Ishikawa (cell line): ENCODE data around the gene CEP57.

Experiments used
- CEBPB ChIP-seq: IDR thresholded peaks from 2 replicates; pipeline ENCODE4 v1.6.1; 2012
- CREB1 ChIP-seq: IDR thresholded peaks from 2 replicates; pipeline ENCODE4 v1.6.1; 2012; ENCODE audit warnings: low read depth
- EGR1 ChIP-seq: IDR thresholded peaks from 2 replicates; pipeline ENCODE4 v1.6.1; 2012
- EP300 ChIP-seq: IDR thresholded peaks from 2 replicates; pipeline ENCODE4 v1.6.1; 2012; ENCODE audit warnings: borderline replicate concordance
- FOXM1 ChIP-seq: IDR thresholded peaks from 2 replicates; pipeline ENCODE4 v1.6.1; 2012; ENCODE audit warnings: low read depth, borderline replicate concordance
- NFIC ChIP-seq: IDR thresholded peaks from 2 replicates; pipeline ENCODE4 v1.6.1; 2012
- RAD21 ChIP-seq: IDR thresholded peaks from 2 replicates; pipeline ENCODE4 v1.6.1; 2012; ENCODE audit warnings: low read depth
- TAF1 ChIP-seq: IDR thresholded peaks from 2 replicates; pipeline ENCODE4 v1.6.1; 2012; ENCODE audit warnings: low read depth, mild to moderate bottlenecking
- TCF12 ChIP-seq: IDR thresholded peaks from 2 replicates; pipeline ENCODE4 v1.6.1; 2012; ENCODE audit warnings: low read depth
- TEAD4 ChIP-seq: IDR thresholded peaks from 2 replicates; pipeline ENCODE4 v1.6.1; 2012
- YY1 ChIP-seq: IDR thresholded peaks from 2 replicates; pipeline ENCODE4 v1.6.1; 2012; ENCODE audit warnings: low read depth
- ZBTB7A ChIP-seq: IDR thresholded peaks from 2 replicates; pipeline ENCODE4 v1.6.1; 2012; ENCODE audit warnings: low read depth
- TF ChIP-seq, protein P1 (sequence below): IDR thresholded peaks from 2 replicates; pipeline ENCODE4 v1.6.1; 2012
- TF ChIP-seq, protein P2 (sequence below): IDR thresholded peaks from 2 replicates; pipeline ENCODE4 v1.6.1; 2012; ENCODE audit warnings: low read depth, mild to moderate bottlenecking
- TF ChIP-seq, protein P3 (sequence below): IDR thresholded peaks from 2 replicates; pipeline ENCODE4 v1.6.1; 2012

CEP57 gene

DNA sequence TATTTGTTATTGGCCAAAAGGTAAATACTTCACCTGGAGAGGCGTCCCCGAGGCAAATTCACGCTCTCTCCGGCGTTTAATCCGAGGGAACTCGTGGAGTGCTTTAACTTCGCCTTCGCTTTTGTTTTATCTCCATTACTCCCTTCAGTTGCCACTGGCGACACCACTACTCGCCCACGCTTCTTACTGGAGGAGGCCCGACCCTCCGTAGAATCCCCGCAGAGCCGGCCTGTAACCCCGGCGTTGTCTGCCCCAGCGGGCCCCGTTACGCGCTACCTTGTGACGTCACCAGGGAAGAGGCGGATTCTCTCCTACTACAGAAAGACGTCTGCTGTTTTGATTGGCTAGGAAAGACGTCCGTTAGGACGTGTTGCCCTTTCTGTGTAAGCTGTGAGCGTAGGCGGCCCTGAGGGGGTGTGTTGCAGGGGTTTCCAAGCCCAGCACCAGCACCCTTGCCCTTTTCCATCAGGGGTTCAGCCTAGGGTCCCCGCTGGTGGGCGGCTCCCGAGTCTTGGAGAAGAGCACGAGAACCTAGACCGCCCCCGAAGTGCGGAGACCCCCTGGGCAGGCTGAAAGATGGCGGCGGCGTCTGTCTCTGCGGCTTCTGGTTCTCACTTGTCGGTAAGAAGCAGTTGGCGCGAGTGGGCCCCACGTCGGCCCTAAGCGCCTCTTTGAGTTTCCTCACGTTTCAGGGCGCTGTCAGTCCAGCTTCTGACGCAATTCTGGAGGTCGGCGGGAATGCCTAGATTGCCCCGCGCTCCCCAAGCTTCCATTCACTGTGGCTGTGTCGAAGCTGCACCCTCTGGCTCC is at the start of gene CEP57:
Gene CEP57, plus strand, starts transcription at position 376 of the 810 bp plus-strand sequence. Its CDS starts 201 bp downstream, at position 577.
- TF ChIP-seq ZBTB7A (peak; percentile 1; the same call in 1 of the 2 replicates), TEAD4 (no peak), FOXM1 (peak; percentile 38; the same call in 1 of the 2 replicates), EGR1 (peak; percentile 96), EP300 (no peak), YY1 (peak; percentile 85), TAF1 (peak; percentile 65), TCF12 (no peak), CEBPB (no peak), NFIC (no peak), CREB1 (peak; percentile 94), RAD21 (no peak)
- TF ChIP-seq, protein P1, sequence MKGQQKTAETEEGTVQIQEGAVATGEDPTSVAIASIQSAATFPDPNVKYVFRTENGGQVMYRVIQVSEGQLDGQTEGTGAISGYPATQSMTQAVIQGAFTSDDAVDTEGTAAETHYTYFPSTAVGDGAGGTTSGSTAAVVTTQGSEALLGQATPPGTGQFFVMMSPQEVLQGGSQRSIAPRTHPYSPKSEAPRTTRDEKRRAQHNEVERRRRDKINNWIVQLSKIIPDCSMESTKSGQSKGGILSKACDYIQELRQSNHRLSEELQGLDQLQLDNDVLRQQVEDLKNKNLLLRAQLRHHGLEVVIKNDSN = no peak
- TF ChIP-seq, protein P2, sequence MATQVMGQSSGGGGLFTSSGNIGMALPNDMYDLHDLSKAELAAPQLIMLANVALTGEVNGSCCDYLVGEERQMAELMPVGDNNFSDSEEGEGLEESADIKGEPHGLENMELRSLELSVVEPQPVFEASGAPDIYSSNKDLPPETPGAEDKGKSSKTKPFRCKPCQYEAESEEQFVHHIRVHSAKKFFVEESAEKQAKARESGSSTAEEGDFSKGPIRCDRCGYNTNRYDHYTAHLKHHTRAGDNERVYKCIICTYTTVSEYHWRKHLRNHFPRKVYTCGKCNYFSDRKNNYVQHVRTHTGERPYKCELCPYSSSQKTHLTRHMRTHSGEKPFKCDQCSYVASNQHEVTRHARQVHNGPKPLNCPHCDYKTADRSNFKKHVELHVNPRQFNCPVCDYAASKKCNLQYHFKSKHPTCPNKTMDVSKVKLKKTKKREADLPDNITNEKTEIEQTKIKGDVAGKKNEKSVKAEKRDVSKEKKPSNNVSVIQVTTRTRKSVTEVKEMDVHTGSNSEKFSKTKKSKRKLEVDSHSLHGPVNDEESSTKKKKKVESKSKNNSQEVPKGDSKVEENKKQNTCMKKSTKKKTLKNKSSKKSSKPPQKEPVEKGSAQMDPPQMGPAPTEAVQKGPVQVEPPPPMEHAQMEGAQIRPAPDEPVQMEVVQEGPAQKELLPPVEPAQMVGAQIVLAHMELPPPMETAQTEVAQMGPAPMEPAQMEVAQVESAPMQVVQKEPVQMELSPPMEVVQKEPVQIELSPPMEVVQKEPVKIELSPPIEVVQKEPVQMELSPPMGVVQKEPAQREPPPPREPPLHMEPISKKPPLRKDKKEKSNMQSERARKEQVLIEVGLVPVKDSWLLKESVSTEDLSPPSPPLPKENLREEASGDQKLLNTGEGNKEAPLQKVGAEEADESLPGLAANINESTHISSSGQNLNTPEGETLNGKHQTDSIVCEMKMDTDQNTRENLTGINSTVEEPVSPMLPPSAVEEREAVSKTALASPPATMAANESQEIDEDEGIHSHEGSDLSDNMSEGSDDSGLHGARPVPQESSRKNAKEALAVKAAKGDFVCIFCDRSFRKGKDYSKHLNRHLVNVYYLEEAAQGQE = 0 out of 2 replicates have a peak, but pooled peaks have one; percentile 10
- TF ChIP-seq, protein P3, sequence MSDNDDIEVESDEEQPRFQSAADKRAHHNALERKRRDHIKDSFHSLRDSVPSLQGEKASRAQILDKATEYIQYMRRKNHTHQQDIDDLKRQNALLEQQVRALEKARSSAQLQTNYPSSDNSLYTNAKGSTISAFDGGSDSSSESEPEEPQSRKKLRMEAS = peak; percentile 61

DNA sequence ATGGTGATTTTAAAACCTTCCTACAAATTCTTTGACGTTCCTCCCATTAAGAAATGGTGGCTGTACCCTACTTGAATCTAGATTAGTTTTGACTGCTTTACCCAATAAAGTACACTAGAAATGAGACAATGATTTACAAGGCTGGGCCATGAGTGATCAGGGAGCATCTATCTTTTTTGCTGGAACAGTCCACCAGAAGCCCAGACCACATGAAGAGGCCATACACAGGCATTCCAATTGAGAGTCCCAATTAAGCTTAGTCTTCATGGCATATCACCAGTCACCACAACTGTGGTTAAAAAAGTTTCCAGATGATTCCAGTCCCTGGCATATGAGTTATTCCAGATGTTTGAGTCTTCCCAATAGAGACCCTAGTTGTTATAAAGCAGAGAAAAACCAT is 40.2 kb upstream of the CEP57 start:
- TF ChIP-seq, protein P1 = no peak
- TF ChIP-seq ZBTB7A (no peak), RAD21 (no peak), YY1 (no peak), CEBPB (no peak), TEAD4 (no peak), CREB1 (no peak), EGR1 (no peak), TCF12 (no peak), FOXM1 (no peak), TAF1 (no peak), NFIC (no peak)
- TF ChIP-seq, protein P3 = no peak
- TF ChIP-seq, protein P2 = no peak

DNA sequence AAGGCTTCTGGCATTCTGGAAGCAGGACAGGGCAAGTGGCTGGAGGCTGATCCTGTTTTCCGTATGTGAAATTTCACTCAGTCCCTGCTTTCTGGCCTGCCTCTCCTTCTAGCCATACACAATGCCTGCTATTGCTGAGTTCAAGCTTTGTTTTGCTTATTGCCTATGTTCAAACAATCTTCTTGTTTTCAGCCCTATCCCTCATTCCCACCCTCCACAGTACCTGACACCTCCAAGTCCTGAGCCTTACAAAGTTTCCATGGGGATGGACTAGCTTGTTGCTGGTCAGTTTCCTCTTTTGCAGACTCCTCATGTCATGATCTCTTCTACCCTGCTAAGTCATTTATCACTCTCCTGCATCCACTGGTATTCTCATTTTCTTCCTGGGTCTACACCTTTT is 38.8 kb upstream of the CEP57 start:
- no peak for TF ChIP-seq NFIC
- TF ChIP-seq, protein P1 = no peak
- TF ChIP-seq TCF12 = no peak
- no peak for TF ChIP-seq RAD21
- TF ChIP-seq CEBPB = no peak
- TF ChIP-seq EP300 = no peak
- TF ChIP-seq FOXM1 = no peak
- TF ChIP-seq, protein P2 = no peak
- no peak for TF ChIP-seq EGR1
- no peak for TF ChIP-seq YY1
- TF ChIP-seq TAF1 = no peak
- TF ChIP-seq CREB1 = no peak
- TF ChIP-seq, protein P3 = no peak
- no peak for TF ChIP-seq TEAD4
- TF ChIP-seq ZBTB7A = no peak
